ENCODE data around the gene SUPT16H.

DNA sequence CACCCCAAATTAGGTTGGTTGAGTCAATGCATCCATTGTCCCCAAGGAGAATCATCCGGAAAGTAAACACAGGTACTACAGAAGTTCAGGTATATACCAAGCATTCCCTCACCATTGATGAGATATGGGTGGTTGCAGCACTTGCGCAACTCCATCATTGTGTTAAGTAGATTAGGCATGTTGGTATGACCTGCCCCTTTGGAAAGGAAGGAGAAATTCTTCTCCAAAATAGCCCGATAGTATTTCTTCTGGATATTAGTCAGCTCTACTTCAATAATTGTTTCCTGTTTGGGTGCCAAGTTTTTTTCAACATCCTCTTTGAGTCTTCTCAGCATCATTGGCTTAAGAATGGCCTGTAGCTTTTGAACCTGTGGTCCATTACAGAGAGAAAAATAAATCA, 21.3 kb upstream of the SUPT16H start:
- TF ChIP-seq, protein P1, sequence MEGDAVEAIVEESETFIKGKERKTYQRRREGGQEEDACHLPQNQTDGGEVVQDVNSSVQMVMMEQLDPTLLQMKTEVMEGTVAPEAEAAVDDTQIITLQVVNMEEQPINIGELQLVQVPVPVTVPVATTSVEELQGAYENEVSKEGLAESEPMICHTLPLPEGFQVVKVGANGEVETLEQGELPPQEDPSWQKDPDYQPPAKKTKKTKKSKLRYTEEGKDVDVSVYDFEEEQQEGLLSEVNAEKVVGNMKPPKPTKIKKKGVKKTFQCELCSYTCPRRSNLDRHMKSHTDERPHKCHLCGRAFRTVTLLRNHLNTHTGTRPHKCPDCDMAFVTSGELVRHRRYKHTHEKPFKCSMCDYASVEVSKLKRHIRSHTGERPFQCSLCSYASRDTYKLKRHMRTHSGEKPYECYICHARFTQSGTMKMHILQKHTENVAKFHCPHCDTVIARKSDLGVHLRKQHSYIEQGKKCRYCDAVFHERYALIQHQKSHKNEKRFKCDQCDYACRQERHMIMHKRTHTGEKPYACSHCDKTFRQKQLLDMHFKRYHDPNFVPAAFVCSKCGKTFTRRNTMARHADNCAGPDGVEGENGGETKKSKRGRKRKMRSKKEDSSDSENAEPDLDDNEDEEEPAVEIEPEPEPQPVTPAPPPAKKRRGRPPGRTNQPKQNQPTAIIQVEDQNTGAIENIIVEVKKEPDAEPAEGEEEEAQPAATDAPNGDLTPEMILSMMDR (IDR thresholded peaks at IDR 0.05), result no peak
- TF ChIP-seq POLR2A (IDR thresholded peaks at IDR 0.05), result no peak

Data from testis (tissue), 2 donors.